GM21528 (cell line): Measurements from ENCODE around the gene RNF157.
"Not testable (repeated sequence)": the region's sequence is repeated elsewhere in the genome, so short reads cannot be mapped to it uniquely, and the experiment has no call there.

Experiments
- ATAC-seq: cut with Tn5 transposase; IDR thresholded peaks from one replicate; pipeline ENCODE4 v1.9.1; 2021; ENCODE audit warnings: mild to moderate bottlenecking, moderate library complexity; ENCODE audit not compliant: unreplicated experiment, low FRiP score

The RNF157 gene

GRCh38 chr17:76237859-76238313 is 2.4 kb downstream of the RNF157 start:
- ATAC-seq = no peak

DNA sequence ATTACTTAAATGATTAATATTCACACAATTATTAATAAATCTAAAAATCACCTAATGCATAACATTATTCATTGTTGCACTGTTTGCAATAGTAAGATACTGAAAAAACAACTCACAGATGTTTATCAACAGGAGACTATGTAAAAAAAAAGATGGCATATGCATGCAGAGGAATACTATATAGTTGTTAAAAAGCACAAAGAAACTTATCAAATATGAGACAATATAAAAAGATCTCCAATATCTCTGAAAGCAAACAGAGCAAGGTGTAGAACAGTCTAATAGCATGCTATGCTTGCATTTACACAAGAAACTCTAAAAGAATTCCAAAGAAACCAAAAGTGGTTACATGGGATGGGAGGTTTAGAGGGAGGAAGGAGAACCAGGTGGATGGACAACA is 3.7 kb downstream of the RNF157 start:
- no peak for ATAC-seq

DNA sequence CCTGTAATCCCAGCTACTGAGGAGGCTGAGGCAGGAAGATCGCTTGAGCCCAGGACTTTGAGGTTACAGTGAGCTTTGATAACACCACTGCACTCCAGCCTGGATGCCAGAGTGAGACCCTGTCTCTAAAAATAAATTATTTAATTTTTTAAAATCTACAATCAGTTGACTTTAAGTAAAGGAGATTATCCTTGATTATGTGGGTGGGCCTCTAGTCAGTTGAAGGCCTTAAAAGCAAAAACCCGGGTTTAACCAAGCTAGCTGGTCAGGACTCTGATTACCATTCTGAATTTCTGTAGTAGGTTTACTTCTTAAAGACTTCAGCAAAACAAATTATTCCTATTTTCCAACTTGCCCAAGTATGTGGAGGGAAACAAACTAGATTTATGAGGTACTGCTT is 4.4 kb downstream of the RNF157 start:
- ATAC-seq = no peak

DNA sequence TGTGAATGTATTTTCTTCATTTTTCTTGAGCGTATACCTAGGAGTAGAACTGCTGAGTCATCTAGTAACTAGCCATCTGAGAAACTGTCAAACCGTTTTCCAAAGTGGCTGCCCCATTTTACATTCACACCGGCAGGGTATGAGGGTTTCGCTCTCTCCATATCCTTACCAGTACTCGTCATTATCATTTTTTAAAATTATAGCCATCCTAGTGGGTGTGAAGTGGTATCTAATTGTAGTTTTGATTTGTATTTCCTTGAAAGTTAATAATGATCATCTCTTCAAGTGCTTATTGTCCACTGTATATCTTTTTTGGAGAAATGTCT is 6.0 kb downstream of the RNF157 start:
- no peak for ATAC-seq

DNA sequence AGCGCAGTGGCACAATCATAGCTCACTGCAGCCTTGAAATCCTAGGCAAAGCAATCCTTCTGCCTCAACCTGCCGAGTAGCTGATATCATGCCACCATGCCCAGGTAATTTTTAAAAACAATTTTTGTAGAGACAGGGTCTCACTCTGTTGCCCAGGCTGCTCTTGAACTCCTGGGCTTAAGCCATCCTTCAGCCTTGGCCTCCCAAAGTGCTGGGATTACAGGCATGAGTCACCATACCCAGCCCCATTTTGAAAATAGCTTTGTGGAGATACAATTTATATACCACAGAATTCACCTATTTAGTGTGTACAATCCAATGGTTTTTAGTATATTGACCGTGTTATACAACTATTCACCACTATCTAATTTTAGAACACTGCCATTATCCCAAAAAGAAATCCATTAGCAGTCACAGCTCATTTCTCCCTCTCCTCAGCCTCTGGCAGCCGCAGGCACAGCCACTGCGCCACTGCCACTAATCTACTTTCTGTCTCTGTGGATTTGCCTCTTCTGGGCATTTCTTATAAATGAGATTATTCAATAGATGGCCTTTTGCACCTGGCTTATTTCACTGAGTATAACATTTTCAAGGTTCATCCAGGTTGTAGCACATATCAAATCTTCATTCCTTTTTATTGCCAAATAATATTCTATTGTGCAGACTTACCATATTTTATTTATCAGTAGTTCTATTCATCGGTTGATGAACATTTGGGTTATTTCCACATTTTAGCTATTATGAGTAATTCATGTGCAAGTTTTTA is 6.5 kb downstream of the RNF157 start:
- ATAC-seq = no peak

GRCh38 chr17:76232342-76232741 is 8.0 kb downstream of the RNF157 start:
- no peak for ATAC-seq

GRCh38 chr17:76226749-76227148 is 13.5 kb downstream of the RNF157 start:
- not testable (repeated sequence) for ATAC-seq

DNA sequence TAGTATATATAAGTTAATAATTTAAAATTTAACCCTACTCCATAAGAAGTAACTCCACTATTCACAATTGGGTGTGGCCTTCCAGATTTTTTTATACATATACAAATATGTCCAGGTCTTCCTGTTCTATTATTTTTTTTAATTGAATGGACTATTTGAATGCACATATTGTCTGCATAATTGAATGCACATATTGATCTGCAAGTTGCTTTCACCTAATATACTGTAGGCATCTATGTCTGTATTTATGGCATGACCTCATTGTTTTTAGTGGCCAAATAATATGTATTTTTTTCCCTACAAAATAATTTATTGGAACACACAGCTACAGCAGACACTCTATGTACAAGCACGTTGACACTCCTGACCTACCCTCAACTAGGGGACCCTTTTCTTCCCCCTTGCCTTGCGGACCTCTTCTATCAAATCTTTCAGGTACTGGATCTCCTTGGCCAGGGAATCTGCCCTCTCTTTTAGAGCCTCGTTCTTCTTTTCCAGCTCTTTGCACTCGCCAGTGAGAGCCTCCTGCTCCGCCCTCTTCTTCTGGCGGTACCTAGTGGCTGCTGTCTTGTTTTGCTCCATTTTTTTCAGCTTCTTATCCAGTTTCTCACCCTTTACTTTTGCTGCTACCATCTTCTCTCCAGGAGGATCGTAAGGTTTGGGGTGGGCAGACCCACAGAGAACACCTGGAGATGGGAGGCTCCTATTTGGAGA is 14.8 kb downstream of the RNF157 start:
- ATAC-seq = not testable (repeated sequence)

DNA sequence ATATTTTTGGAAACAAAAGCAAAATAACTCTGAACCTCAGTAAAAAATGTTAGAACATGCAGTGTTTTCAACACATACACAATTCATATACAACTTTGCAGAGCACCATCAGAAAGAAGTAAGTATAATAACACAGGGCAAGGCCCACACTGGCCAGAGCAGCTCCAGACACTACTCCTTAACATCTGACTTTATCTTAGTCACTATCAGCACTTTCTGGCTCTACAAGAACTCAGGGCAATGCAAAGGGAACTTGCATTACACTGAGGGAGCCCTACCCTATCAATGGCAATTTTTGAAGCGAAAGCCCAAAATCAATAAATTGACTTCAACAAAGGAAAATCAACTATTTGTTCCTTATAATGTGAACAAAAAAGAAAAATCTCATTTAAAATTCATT is 16.5 kb downstream of the RNF157 start:
- ATAC-seq = no peak

- ATAC-seq = no peak
Measured at GRCh38 chr17:76219670-76220383, 20.5 kb downstream of the RNF157 start.

DNA sequence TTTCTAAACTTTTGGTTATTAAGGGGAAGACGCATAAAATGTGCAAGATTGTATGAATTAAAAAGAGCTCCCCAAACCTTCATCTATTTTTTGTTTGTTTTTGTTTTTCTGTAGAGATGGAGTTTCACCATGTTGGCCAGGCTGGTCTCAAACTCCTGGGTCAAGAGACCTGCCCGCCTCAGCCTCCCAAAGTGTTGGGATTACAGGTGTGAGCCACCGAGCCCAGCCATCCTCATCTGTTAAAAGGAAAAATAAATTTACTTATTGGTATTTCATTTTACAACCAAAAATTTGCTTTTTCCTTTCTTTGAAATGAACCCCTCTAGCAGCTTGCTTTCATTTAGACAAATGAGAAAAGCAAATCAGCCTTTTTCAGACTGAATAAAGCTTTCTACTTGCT is 23.2 kb downstream of the RNF157 start:
- no peak for ATAC-seq

DNA sequence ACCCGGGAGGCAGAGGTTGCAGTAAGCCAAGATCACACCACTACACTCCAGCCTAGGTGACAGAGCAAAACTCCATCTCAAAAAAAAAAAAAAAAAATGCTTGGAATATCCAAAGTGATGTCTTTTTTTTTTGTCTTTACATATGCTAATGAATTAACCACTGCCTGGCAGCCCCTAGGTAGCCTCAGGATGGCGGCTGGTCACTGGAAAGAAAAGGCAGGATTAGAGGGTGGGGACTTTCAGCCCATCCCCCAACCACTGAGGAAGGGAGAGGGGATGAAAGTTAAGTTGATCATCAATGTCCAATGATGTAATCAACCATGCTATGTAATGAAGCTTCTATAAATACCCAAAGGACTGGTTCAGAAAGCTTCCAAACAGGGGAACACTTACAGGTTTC is 26.8 kb downstream of the RNF157 start:
- no peak for ATAC-seq

DNA sequence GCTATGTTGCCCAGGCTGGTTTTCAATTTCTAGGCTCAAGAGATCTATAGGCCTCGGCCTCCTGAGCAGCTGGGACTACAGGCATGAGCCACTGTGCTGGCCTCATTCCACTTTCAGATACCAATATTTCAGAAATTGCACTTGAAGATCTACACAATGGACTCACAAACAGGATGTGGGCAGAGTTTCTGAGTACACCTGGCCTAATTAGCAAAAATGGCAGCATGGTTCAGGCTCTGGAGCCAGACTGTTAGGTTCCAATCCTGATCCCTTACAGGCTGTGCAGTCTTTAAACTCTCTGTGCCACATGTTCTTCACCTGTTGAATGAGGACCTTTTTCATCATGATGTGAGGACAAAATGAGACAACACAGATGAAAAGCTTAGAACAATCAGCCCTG is 32.2 kb downstream of the RNF157 start:
- no peak for ATAC-seq

DNA sequence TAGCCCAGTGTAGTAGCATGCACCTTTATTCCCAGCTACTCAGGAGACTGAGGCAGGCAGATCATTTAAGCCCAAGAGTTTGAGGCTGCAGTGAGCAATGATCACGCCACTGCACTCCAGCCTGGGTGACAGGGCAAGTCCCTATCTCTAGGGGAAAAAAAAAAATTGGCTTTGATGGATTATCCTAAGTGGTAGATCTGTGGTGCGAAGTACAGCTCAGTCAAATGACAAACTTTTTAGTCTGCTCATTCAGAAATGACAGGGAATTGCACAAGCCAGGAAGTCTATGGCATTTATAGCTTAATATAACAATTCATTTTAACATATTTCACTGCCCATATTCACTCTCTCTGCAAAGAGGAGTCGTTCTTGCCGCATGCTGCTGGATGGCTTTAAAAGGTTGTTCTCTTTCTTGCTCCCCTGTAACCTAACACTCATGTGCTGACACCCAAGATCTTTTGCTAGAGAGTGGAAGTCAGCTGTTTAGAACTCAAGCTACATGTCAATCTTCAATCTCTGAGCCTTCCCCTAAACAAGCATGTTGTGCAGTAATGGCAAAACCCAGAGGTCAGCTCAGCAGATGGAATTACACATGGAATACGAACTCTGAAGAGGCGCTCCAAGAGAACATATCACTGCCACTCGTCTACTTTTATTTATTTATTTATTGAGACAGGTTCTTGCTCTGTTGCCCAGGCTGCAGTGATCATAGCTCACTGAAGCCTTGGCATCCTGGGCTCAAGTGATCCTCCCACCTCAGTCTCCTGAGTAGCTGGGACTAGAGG is 32.8 kb downstream of the RNF157 start:
- ATAC-seq = no peak

DNA sequence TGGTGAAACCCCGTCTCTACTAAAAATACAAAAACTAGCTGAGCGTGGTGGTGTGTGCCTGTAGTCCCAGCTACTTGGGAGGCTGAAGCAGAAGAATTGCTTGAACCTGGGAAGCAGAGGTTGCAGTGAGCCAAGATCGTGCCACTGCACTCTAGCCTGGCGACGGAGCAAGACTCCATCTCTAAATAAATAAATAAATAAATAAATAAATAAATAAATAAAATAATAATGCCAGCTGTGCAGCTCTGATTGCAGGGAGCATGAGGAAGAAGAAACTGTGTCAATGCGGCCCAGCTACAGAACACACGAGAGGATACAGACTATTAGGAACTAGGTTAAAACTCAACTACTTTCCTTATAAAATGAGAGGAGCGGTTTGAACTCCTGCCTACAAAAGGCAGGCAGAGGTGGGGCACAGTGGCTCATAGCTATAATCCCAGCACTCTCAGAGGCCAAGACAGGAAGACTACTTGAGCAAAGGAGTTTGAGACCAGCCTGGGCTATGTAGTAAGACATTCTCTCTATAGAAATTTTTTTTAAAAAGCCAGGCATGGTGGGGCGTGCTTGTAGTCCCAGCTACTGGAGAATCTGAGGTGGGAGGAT is 34.6 kb downstream of the RNF157 start:
- not testable (repeated sequence) for ATAC-seq

DNA sequence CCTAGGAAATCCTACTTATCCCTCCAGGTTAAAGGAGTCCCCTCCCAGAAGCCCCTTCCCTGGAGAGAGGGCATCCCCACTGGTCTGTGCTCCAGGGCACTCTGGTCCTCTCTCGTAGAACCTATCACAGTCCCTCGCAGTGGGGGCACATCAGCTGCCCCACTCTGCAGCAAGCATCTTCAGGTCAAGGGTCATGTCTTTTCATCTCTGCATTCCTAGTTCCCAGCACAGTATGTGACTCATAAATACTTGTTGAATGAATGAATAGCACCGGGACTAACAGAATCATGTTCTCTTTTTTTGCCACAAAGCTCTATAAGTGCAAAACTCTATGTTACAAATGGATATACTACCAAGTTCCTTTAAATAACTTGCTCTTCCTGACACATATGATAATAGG is 36.0 kb downstream of the RNF157 start:
- ATAC-seq = no peak

- ATAC-seq = no peak
Measured at GRCh38 chr17:76200354-76200753, 39.9 kb downstream of the RNF157 start.

DNA sequence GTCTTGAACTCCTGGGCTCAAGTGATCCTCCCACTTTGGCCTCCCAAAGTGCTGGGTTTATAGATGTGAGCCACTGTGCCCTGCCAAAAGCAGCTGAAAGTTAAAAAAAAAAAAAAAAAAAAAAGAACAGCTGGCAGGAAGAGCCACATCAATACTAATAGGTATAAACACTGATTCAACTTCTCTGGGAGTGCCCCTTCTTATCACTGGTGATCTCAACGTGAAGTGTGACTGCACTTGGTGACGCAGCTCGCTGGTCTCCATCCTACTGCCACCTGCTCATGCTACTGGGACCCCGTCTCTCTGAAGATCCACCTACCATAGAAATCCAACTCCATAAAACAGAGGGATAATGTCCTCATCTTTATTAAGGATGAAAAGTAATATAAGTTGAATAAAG is 40.8 kb downstream of the RNF157 start:
- ATAC-seq = no peak

GRCh38 chr17:76198702-76199101 is 41.6 kb downstream of the RNF157 start:
- no peak for ATAC-seq

DNA sequence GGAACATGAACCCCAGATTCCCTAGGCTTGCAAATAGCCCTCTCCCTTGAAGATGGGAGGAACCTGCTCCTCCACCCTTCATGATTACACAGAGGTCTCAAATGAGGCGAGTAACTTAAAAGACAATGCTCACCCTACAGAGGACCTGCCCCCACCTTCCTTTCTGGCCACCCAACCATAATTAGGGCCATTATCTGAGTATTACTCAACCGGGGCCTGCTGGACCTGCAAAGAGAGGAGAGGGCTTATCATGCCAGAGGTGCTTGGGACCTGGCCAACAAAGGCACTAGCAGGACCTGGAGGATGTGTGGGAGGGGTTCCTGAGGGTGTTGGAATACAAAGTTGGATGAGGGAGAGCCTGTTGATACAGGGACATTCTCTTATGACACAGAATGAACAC is 42.4 kb downstream of the RNF157 start:
- no peak for ATAC-seq
